HFFc6 (cell line): Measurements from ENCODE around the gene RARB. TPM values are rescaled to one million over a fixed set of nuclear protein-coding genes. Genes with fewer than 3 reads are reported as not detected.

Experiments
- DNase-seq: peaks from one replicate; pipeline ENCODE4 v3.0.0-alpha.2; 2018
- H3K27ac Mint-ChIP-seq: 2 replicates; pipeline ENCODE4 v1.8.0; 2020; ENCODE audit warnings: mild to moderate bottlenecking, mixed read lengths
- H3K27me3 Mint-ChIP-seq: 2 replicates; pipeline ENCODE4 v1.8.0; 2021; ENCODE audit warnings: mild to moderate bottlenecking, moderate library complexity, mixed read lengths; ENCODE audit not compliant: insufficient read depth
- H3K36me3 Mint-ChIP-seq: 2 replicates; pipeline ENCODE4 v1.8.0; 2021; ENCODE audit warnings: low read depth, mixed read lengths
- H3K4me1 Mint-ChIP-seq: 2 replicates; pipeline ENCODE4 v1.8.0; 2020; ENCODE audit warnings: low read depth, mixed read lengths
- H3K4me3 Mint-ChIP-seq: 2 replicates; pipeline ENCODE4 v1.8.0; 2020; ENCODE audit warnings: mild to moderate bottlenecking, moderate library complexity, mixed read lengths
- H3K9me3 Mint-ChIP-seq: 2 replicates; pipeline ENCODE4 v1.8.0; 2020; ENCODE audit warnings: mild to moderate bottlenecking, mixed read lengths
- total RNA-seq, 6 experiments: library from RNA; stranded (reverse); fragmentation: NEBNext Ultra II Directional; extraction: Animal tissue kit (Norgen Biotek cat#: 25700); gene quantifications; 2 replicates in 1 of 6; 3 replicates in 5 of 6; pipeline ENCODE4 v1.2.3, GENCODE V29; 2021
- TF ChIP-seq, protein P1 (sequence below): fragments of 200-600 bp; sonication (generic); IDR thresholded peaks from 2 replicates; pipeline ENCODE4 v1.5.0; 2021; ENCODE audit warnings: antibody characterized with exemption, mild to moderate bottlenecking

Gene RARB
- total RNA-seq, 6 experiments from 2014 or later = 1.6 to 2.4 (median 1.8) TPM; not detected in 2

- H3K4me1 Mint-ChIP-seq = peaks cover 48% of the 10 kb centered on the region; the same call in 1 of the 2 replicates
- H3K9me3 Mint-ChIP-seq = no peaks in the 10 kb centered on the region
- peak overlapping the region; percentile 3; the same call in 1 of the 2 replicates for H3K27ac Mint-ChIP-seq
- no peak for DNase-seq
- peak overlapping the region; percentile 88 for H3K4me3 Mint-ChIP-seq
- H3K27me3 Mint-ChIP-seq = no peaks in the 10 kb centered on the region; the same call in none of the 2 replicates
- no peaks in the 10 kb centered on the region for H3K36me3 Mint-ChIP-seq
- TF ChIP-seq, protein P1, sequence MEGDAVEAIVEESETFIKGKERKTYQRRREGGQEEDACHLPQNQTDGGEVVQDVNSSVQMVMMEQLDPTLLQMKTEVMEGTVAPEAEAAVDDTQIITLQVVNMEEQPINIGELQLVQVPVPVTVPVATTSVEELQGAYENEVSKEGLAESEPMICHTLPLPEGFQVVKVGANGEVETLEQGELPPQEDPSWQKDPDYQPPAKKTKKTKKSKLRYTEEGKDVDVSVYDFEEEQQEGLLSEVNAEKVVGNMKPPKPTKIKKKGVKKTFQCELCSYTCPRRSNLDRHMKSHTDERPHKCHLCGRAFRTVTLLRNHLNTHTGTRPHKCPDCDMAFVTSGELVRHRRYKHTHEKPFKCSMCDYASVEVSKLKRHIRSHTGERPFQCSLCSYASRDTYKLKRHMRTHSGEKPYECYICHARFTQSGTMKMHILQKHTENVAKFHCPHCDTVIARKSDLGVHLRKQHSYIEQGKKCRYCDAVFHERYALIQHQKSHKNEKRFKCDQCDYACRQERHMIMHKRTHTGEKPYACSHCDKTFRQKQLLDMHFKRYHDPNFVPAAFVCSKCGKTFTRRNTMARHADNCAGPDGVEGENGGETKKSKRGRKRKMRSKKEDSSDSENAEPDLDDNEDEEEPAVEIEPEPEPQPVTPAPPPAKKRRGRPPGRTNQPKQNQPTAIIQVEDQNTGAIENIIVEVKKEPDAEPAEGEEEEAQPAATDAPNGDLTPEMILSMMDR = no peak
Observed at GRCh38 chr3:25427155-25427554, 908 bp upstream of the RARB start.

DNA sequence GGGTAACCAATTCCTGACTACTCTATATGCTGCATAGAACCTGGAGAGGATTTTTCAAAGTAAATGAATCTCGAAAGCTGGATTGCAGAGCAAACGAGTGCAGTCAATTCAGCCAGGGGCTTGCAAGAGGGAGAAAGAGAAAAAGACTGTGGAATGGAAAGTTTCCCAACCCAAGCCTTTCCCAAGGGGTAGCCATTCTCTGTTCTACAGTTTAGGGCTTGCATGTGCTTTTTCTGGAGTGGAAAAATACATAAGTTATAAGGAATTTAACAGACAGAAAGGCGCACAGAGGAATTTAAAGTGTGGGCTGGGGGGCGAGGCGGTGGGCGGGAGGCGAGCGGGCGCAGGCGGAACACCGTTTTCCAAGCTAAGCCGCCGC lies 511 bp upstream of the RARB start:
- peak overlapping the region; percentile 76 for H3K27ac Mint-ChIP-seq
- peak overlapping the region; percentile 88 for H3K4me3 Mint-ChIP-seq
- no peak for DNase-seq
- H3K27me3 Mint-ChIP-seq = no peaks in the 10 kb centered on the region; the same call in none of the 2 replicates
- no peaks in the 10 kb centered on the region for H3K9me3 Mint-ChIP-seq
- no peaks in the 10 kb centered on the region for H3K36me3 Mint-ChIP-seq
- H3K4me1 Mint-ChIP-seq = peaks cover 48% of the 10 kb centered on the region; the same call in 1 of the 2 replicates
- TF ChIP-seq, protein P1 = no peak

- peak overlapping the region; percentile 76; the same call in 1 of the 2 replicates for H3K27ac Mint-ChIP-seq
- TF ChIP-seq, protein P1 = no peak
- H3K9me3 Mint-ChIP-seq = no peaks in the 10 kb centered on the region
- H3K4me3 Mint-ChIP-seq = peak overlapping the region; percentile 88; the same call in 1 of the 2 replicates
- H3K4me1 Mint-ChIP-seq = peaks cover 53% of the 10 kb centered on the region; the same call in 1 of the 2 replicates
- H3K27me3 Mint-ChIP-seq = no peaks in the 10 kb centered on the region; the same call in none of the 2 replicates
- no peak for DNase-seq
- no peaks in the 10 kb centered on the region for H3K36me3 Mint-ChIP-seq
Observed at GRCh38 chr3:25428789-25429335, 799 bp downstream of the RARB start.

GRCh38 chr3:25429361-25430286 lies 1.6 kb downstream of the RARB start:
- Mint-ChIP-seq H3K9me3 (no peaks in the 10 kb centered on the region), H3K27ac (no peak overlapping the region; the same call in 1 of the 2 replicates), H3K4me1 (peaks cover 49% of the 10 kb centered on the region; the same call in 1 of the 2 replicates), H3K4me3 (peak overlapping the region; percentile 88; the same call in 1 of the 2 replicates), H3K27me3 (peaks cover 2% of the 10 kb centered on the region), H3K36me3 (no peaks in the 10 kb centered on the region)
- no peak for DNase-seq
- TF ChIP-seq, protein P1 = no peak

- Mint-ChIP-seq H3K27me3 (peaks cover 8% of the 10 kb centered on the region), H3K9me3 (no peaks in the 10 kb centered on the region), H3K27ac (no peak overlapping the region; the same call in 1 of the 2 replicates), H3K36me3 (no peaks in the 10 kb centered on the region), H3K4me3 (peak overlapping the region; percentile 19; the same call in 1 of the 2 replicates), H3K4me1 (peaks cover 42% of the 10 kb centered on the region; the same call in 1 of the 2 replicates)
- TF ChIP-seq, protein P1 = no peak
- DNase-seq = no peak
Observed at GRCh38 chr3:25430287-25430934, 2.3 kb downstream of the RARB start.
